H1 (cell line): ENCODE data around the gene PNMA1. TPM values are rescaled to one million over a fixed set of nuclear protein-coding genes. Genes with fewer than 3 reads are reported as not detected.

Source experiments
- CTCF ChIA-PET: fragments of 300-600 bp; sonication (Branson Sonifier 250); formaldehyde crosslinking; loops from one replicate; lab custom pipeline; 2021; ENCODE audit not compliant: partially characterized antibody; lab: Charles Lee
- POLR2A ChIA-PET: fragments of 300-600 bp; sonication (Branson Sonifier 250); formaldehyde crosslinking; loops from one replicate; lab custom pipeline; 2021; ENCODE audit warnings: inconsistent platforms; ENCODE audit not compliant: partially characterized antibody; lab: Charles Lee
- DNase-seq, 2 experiments: peaks; one replicate each; pipeline versions ENCODE4 v3.0.0 to v3.0.0-alpha.2; 2010 to 2022; ENCODE audit warnings: low spot score in 2 of 2, low read depth in 1 of 2, mixed read lengths in 1 of 2
- FAIRE-seq: peaks from 2 replicates; lab custom pipeline; 2011; peaks lifted over from hg19 to GRCh38; lab: Jason Lieb, UNC
- H2AFZ ChIP-seq: 2 replicates; pipeline ENCODE4 v1.8.1; 2012; ENCODE audit warnings: low read length, inconsistent platforms
- H2AK5ac ChIP-seq: 2 replicates; pipeline ENCODE4 v1.6.1; 2013; ENCODE audit warnings: low read depth, low read length
- H2BK120ac ChIP-seq: replicated peaks from 2 replicates; pipeline ENCODE3; 2013; ENCODE audit warnings: low read depth, low read length, inconsistent platforms
- H2BK12ac ChIP-seq: 2 replicates; pipeline ENCODE4 v1.6.1; 2013; ENCODE audit warnings: low read depth, low read length
- H2BK15ac ChIP-seq: 2 replicates; pipeline ENCODE4 v1.6.1; 2013; ENCODE audit warnings: low read length
- H2BK20ac ChIP-seq: 2 replicates; pipeline ENCODE4 v1.6.1; 2013; ENCODE audit warnings: low read length
- H2BK5ac ChIP-seq: 2 replicates; pipeline ENCODE4 v1.6.1; 2013; ENCODE audit warnings: low read depth, low read length
- H3K14ac ChIP-seq: 2 replicates; pipeline ENCODE4 v1.6.1; 2013; ENCODE audit warnings: inconsistent platforms; ENCODE audit not compliant: insufficient read length
- H3K18ac ChIP-seq: 2 replicates; pipeline ENCODE4 v1.6.1; 2013; ENCODE audit warnings: low read length; ENCODE audit errors: extremely low read depth
- H3K23ac ChIP-seq: 2 replicates; pipeline ENCODE4 v1.6.1; 2013; ENCODE audit warnings: inconsistent platforms; ENCODE audit not compliant: insufficient read length
- H3K23me2 ChIP-seq: 2 replicates; pipeline ENCODE4 v1.6.1; 2013; ENCODE audit warnings: low read depth, low read length
- H3K27ac ChIP-seq: 2 replicates; pipeline ENCODE4 v1.6.1; 2011; ENCODE audit warnings: low read depth, low read length, inconsistent platforms
- H3K27me3 ChIP-seq, 4 experiments: replicated peaks in 1 of 4; 1 replicate in 1 of 4; 2 replicates in 3 of 4; pipeline versions ENCODE4 v1.6.1 to v1.8.1; 2011 to 2013; ENCODE audit warnings: low read length in 3 of 4, mild to moderate bottlenecking in 3 of 4, inconsistent platforms in 2 of 4, mixed read lengths in 2 of 4, moderate library complexity in 1 of 4; ENCODE audit not compliant: control insufficient read depth in 3 of 4, insufficient read depth in 3 of 4; ENCODE audit errors: extremely low read depth in 1 of 4
- H3K36me3 ChIP-seq, 4 experiments: 2 replicates each; pipeline versions ENCODE4 v1.6.1 to v1.8.1; 2011 to 2013; ENCODE audit warnings: mild to moderate bottlenecking in 4 of 4, low read length in 3 of 4, moderate library complexity in 2 of 4, control low read depth in 1 of 4, inconsistent platforms in 1 of 4; ENCODE audit not compliant: insufficient read depth in 4 of 4, control insufficient read depth in 2 of 4
- H3K4ac ChIP-seq: replicated peaks from 2 replicates; pipeline ENCODE3; 2013; ENCODE audit warnings: low read length, low read depth, mixed read lengths, inconsistent platforms; ENCODE audit not compliant: insufficient read length
- H3K4me1 ChIP-seq, 4 experiments: replicated peaks in 1 of 4; 1 replicate in 1 of 4; 2 replicates in 3 of 4; pipeline versions ENCODE4 v1.6.1 to v1.8.1; 2011 to 2013; ENCODE audit warnings: low read length in 3 of 4, inconsistent platforms in 2 of 4, mixed read lengths in 1 of 4; ENCODE audit not compliant: insufficient read depth in 4 of 4, control insufficient read depth in 3 of 4
- H3K4me2 ChIP-seq, 2 experiments: 2 replicates each; pipeline versions ENCODE4 v1.6.1 to v1.8.1; 2011 to 2013; ENCODE audit warnings: low read depth in 2 of 2, low read length in 2 of 2, control low read depth in 1 of 2, inconsistent platforms in 1 of 2, mild to moderate bottlenecking in 1 of 2; ENCODE audit not compliant: insufficient read depth in 1 of 2
- H3K4me3 ChIP-seq, 4 experiments: fragments of 200-600, 300-600 bp in 1 of 4; sonication (generic), shearing (Covaris generic), sonication (Bioruptor Twin) in 1 of 4; 2 replicates each; pipeline versions ENCODE4 v1.5.1 to v1.8.1; 2011 to 2016; ENCODE audit warnings: low read length in 4 of 4, low read depth in 3 of 4, control low read depth in 2 of 4, inconsistent platforms in 2 of 4, mild to moderate bottlenecking in 2 of 4, mixed read lengths in 1 of 4, moderate library complexity in 1 of 4; ENCODE audit not compliant: insufficient read depth in 2 of 4; ENCODE audit errors: extremely low read depth in 1 of 4
- H3K56ac ChIP-seq: replicated peaks from 2 replicates; pipeline ENCODE3; 2013; ENCODE audit warnings: low read depth, mild to moderate bottlenecking, mixed read lengths, low read length, inconsistent platforms; ENCODE audit not compliant: insufficient read length
- H3K79me1 ChIP-seq: 2 replicates; pipeline ENCODE4 v1.6.1; 2013; ENCODE audit warnings: low read depth, low read length, control low read depth
- H3K79me2 ChIP-seq, 2 experiments: 2 replicates each; pipeline versions ENCODE4 v1.6.1 to v1.8.1; 2012 to 2013; ENCODE audit warnings: low read length in 2 of 2, mild to moderate bottlenecking in 2 of 2, inconsistent platforms in 1 of 2; ENCODE audit not compliant: insufficient read depth in 2 of 2, control insufficient read depth in 1 of 2
- H3K9ac ChIP-seq, 4 experiments: replicated peaks in 1 of 4; 1 replicate in 1 of 4; 2 replicates in 3 of 4; pipeline versions ENCODE4 v1.6.1 to v1.8.1; 2011 to 2013; ENCODE audit warnings: low read depth in 3 of 4, low read length in 3 of 4, control low read depth in 2 of 4, mild to moderate bottlenecking in 2 of 4, moderate library complexity in 2 of 4, inconsistent platforms in 1 of 4; ENCODE audit errors: extremely low read depth in 1 of 4
- H3K9me3 ChIP-seq, 2 experiments: 2 replicates each; pipeline versions ENCODE4 v1.6.1 to v1.8.1; 2012 to 2013; ENCODE audit warnings: mild to moderate bottlenecking in 2 of 2, moderate library complexity in 2 of 2, control low read depth in 1 of 2, inconsistent platforms in 1 of 2, low read depth in 1 of 2, low read length in 1 of 2, mixed read lengths in 1 of 2; ENCODE audit not compliant: insufficient read depth in 2 of 2
- H4K20me1 ChIP-seq, 2 experiments: replicated peaks in 1 of 2; 2 replicates each; pipeline versions ENCODE3 to v1.8.1; 2011 to 2013; ENCODE audit warnings: inconsistent platforms in 2 of 2, low read length in 2 of 2, mild to moderate bottlenecking in 1 of 2; ENCODE audit not compliant: insufficient read depth in 2 of 2, control insufficient read depth in 1 of 2
- H4K5ac ChIP-seq: 2 replicates; pipeline ENCODE4 v1.6.1; 2013; ENCODE audit warnings: low read length, low read depth, mixed read lengths, inconsistent platforms; ENCODE audit not compliant: insufficient read length
- H4K8ac ChIP-seq: 2 replicates; pipeline ENCODE4 v1.8.0; 2013; ENCODE audit warnings: mild to moderate bottlenecking, moderate library complexity, low read length, inconsistent platforms; ENCODE audit not compliant: insufficient read depth; ENCODE audit errors: extremely low read depth
- H4K91ac ChIP-seq: replicated peaks from 2 replicates; pipeline ENCODE3; 2013; ENCODE audit warnings: low read length, mixed read lengths, inconsistent platforms; ENCODE audit not compliant: insufficient read length
- EZH2 ChIP-seq: fragments of 200-600 bp; sonication (generic); IDR thresholded peaks from 2 replicates; pipeline ENCODE4 v1.7.1; 2012; ENCODE audit warnings: low read depth, mild to moderate bottlenecking, moderate library complexity, low read length, inconsistent platforms; ENCODE audit not compliant: severe bottlenecking
- FOSL1 ChIP-seq: IDR thresholded peaks from 2 replicates; pipeline ENCODE4 v1.6.1; 2011; ENCODE audit warnings: mild to moderate bottlenecking, low read depth, low read length, moderate library complexity; ENCODE audit not compliant: insufficient read depth
- WGBS, 2 experiments: shearing (Covaris generic) in 1 of 2; methylation state at CpG; one replicate each; pipeline versions ENCODE4 v1.1.6 to v1.1.7; 2013 to 2015; ENCODE audit warnings: low lambda C conversion rate in 2 of 2, mixed read lengths in 2 of 2, inconsistent platforms in 1 of 2, low coverage in 1 of 2, missing lambda C conversion rate in 1 of 2; ENCODE audit not compliant: insufficient replicate concordance in 2 of 2, insufficient coverage in 1 of 2, insufficient read length in 1 of 2; ENCODE audit errors: extremely low coverage in 1 of 2, missing lambda C conversion rate in 1 of 2; 5-methylcytosine and 5-hydroxymethylcytosine counted together
- polyA plus RNA-seq, 7 experiments: library from polyadenylated mRNA; depleted of rRNA in 3 of 7; stranded (reverse) in 5 of 7; unstranded in 2 of 7; fragments of >200 nt in 5 of 7; fragments of 200-250 nt in 2 of 7; gene quantifications; 1 replicate in 5 of 7; 2 replicates in 1 of 7; 4 replicates in 1 of 7; pipeline versions ENCODE4 v1.2.1 to v1.2.3, GENCODE V29; 2011 to 2013; ENCODE audit warnings: missing spikeins in 2 of 7, mixed read lengths in 2 of 7
- total RNA-seq: library from RNA; stranded (reverse); fragmentation: NEBNext Ultra II Directional; extraction: Animal tissue kit (Norgen Biotek cat#: 25700); gene quantifications from 2 replicates; pipeline ENCODE4 v1.2.1, GENCODE V29; 2021

Gene PNMA1
- total and polyA plus RNA-seq, 2 of the 8 experiments (the other 6 are each of a cell fraction or from before 2014, with no cell fraction given): 15.8 to 52.7 TPM

DNA sequence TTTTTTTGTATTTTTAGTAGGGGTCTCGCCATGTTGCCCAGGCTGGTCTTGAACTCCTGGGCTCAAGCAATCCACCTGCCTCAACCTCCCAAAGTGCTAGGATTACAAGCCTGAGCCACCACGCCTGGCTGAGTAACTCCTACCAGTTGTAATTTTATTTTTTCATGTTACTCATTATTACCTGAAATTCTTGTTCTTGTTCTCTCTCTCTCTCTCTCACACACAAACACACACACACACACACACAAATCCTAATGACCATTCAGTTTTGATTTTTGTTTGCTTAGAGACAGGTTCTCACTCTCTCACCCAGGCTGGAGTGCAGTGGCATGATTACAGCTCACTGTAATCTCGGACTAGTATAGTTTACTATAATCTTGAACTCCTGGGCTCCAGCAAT lies 39.2 kb downstream of the PNMA1 start:
- no peak overlapping the region for H2BK120ac ChIP-seq
- no peak overlapping the region for H2AK5ac ChIP-seq
- H3K56ac ChIP-seq: no peak overlapping the region
- no peak overlapping the region for H3K4ac ChIP-seq
- no peak overlapping the region for H2BK12ac ChIP-seq
- no peaks in the 10 kb centered on the region for H3K23me2 ChIP-seq
- ChIA-PET POLR2A (no interaction called here), CTCF (interaction anchor here (0.9 to 1.7 kb wide), 4 partner anchors 9 to 212 kb away, joined by 3 to 6 read pairs (median 4); no protein-coding TSS in a partner anchor)
- DNase-seq: no peak
- no peak for FAIRE-seq
- H3K27me3 ChIP-seq: no peaks in the 10 kb centered on the region
- TF ChIP-seq FOSL1 (no peak), EZH2 (no peak)
- no peak overlapping the region for H2BK15ac ChIP-seq
- no peak overlapping the region for H3K9ac ChIP-seq
- H2BK20ac ChIP-seq: no peak overlapping the region
- 84% methylated on average over 3 of the region's 3 CpGs; no CpG with 5 or more reads in 1 of the 2 experiments for WGBS, 2 experiments
- no peaks in the 10 kb centered on the region for H3K9me3 ChIP-seq
- no peak overlapping the region for H4K5ac ChIP-seq
- no peak overlapping the region for H4K91ac ChIP-seq
- H3K4me1 ChIP-seq: no peaks in the 10 kb centered on the region
- no peak overlapping the region for H3K4me3 ChIP-seq
- no peaks in the 10 kb centered on the region for H3K79me1 ChIP-seq
- H3K4me2 ChIP-seq: no peak overlapping the region
- no peaks in the 10 kb centered on the region; a peak in 2 of 8 replicates for H3K36me3 ChIP-seq
- H3K14ac ChIP-seq: no peak overlapping the region
- H4K20me1 ChIP-seq: no peaks in the 10 kb centered on the region
- no peak overlapping the region for H3K18ac ChIP-seq
- no peak overlapping the region for H2BK5ac ChIP-seq
- H3K79me2 ChIP-seq: no peaks in the 10 kb centered on the region
- H2AFZ ChIP-seq: no peak overlapping the region
- no peak overlapping the region for H3K27ac ChIP-seq
- H4K8ac ChIP-seq: no peak overlapping the region
- no peak overlapping the region for H3K23ac ChIP-seq
